HEK293 (cell line): ENCODE measurements around the gene KRTAP12-3.

ENCODE experiments used
- CTCF ChIA-PET: fragments of 350-600 bp; formaldehyde crosslinking; extraction: SDS; loops from one replicate; lab custom pipeline; 2021; ENCODE audit warnings: antibody characterized with exemption; lab: Yijun Ruan, JAX
- POLR2A ChIA-PET: fragments of 300-600 bp; formaldehyde crosslinking; extraction: SDS; loops from one replicate; lab custom pipeline; 2020; ENCODE audit warnings: antibody characterized with exemption, inconsistent platforms; lab: Yijun Ruan, JAX
- H3K27ac ChIP-seq: fragments of 200-500 bp; sonication (Bioruptor generic); 2 replicates; pipeline ENCODE4 v1.5.1; 2014; ENCODE audit warnings: low read depth, low read length, control low read depth, inconsistent platforms; ENCODE audit errors: extremely low read depth
- H3K36me3 ChIP-seq, 2 experiments: fragments of 200-500 bp in 1 of 2; sonication (Bioruptor generic) in 1 of 2; 1 replicate in 1 of 2; 2 replicates in 1 of 2; pipeline ENCODE4 v1.5.1; 2014 to 2017; ENCODE audit warnings: inconsistent platforms in 2 of 2, low read length in 2 of 2; ENCODE audit not compliant: control insufficient read depth in 2 of 2, insufficient read depth in 1 of 2
- H3K4me1 ChIP-seq: fragments of 200-500 bp; sonication (Bioruptor generic); 2 replicates; pipeline ENCODE4 v1.5.1; 2014; ENCODE audit warnings: mild to moderate bottlenecking, low read length, inconsistent platforms; ENCODE audit not compliant: control insufficient read depth, insufficient read depth
- H3K4me3 ChIP-seq: 2 replicates; pipeline ENCODE4 v1.5.1; 2011; ENCODE audit warnings: low read depth, mild to moderate bottlenecking, control low read depth, low read length, moderate library complexity
- H3K9me3 ChIP-seq: fragments of 200-500 bp; sonication (Bioruptor generic); 2 replicates; pipeline ENCODE4 v1.5.1; 2014; ENCODE audit warnings: low read depth, low read length, inconsistent platforms; ENCODE audit not compliant: control insufficient read depth, insufficient read depth
- BCL11B ChIP-seq: fragments of 450-650 bp; formaldehyde crosslinking; IDR thresholded peaks from 2 replicates; pipeline ENCODE4 v1.5.1; 2016; ENCODE audit warnings: low read depth, missing biosample characterization, missing genetic modification characterization
- PBX3 ChIP-seq: sonication (generic); formaldehyde crosslinking; IDR thresholded peaks from 2 replicates; pipeline ENCODE4 v1.8.1; 2022; ENCODE audit warnings: mild to moderate bottlenecking, moderate library complexity, missing genetic modification reagents
- PRDM4 ChIP-seq: fragments of 450-650 bp; formaldehyde crosslinking; IDR thresholded peaks from 2 replicates; pipeline ENCODE4 v1.5.1; 2017; ENCODE audit warnings: missing biosample characterization, missing genetic modification characterization
- SCRT1 ChIP-seq: fragments of 450-650 bp; formaldehyde crosslinking; IDR thresholded peaks from 2 replicates; pipeline ENCODE4 v1.5.1; 2016; ENCODE audit warnings: missing biosample characterization, missing genetic modification characterization, borderline replicate concordance
- SETDB1 ChIP-seq: IDR thresholded peaks from one replicate; pipeline ENCODE4 v1.6.1; 2017; ENCODE audit warnings: mild to moderate bottlenecking, low read length, moderate library complexity, mixed read lengths; ENCODE audit not compliant: insufficient read length
- TRIM28 ChIP-seq: IDR thresholded peaks from 2 replicates; pipeline ENCODE4 v1.6.1; 2011; ENCODE audit warnings: low read length, control low read depth, borderline replicate concordance
- ZFHX2 ChIP-seq: fragments of 450-650 bp; formaldehyde crosslinking; conservative IDR thresholded peaks from 2 replicates; pipeline ENCODE4 v1.5.1; 2016; ENCODE audit warnings: missing biosample characterization, missing genetic modification characterization
- ZFP69B ChIP-seq: fragments of 450-650 bp; formaldehyde crosslinking; IDR thresholded peaks from 2 replicates; pipeline ENCODE4 v1.5.1; 2016; ENCODE audit warnings: missing biosample characterization, missing genetic modification characterization
- ZNF112 ChIP-seq: fragments of 450-650 bp; formaldehyde crosslinking; IDR thresholded peaks from 2 replicates; pipeline ENCODE4 v1.5.0; 2017; ENCODE audit warnings: missing biosample characterization, missing genetic modification characterization
- ZNF121 ChIP-seq: fragments of 450-650 bp; formaldehyde crosslinking; IDR thresholded peaks from 2 replicates; pipeline ENCODE4 v1.5.1; 2016; ENCODE audit warnings: missing biosample characterization, missing genetic modification characterization
- ZNF157 ChIP-seq: fragments of 450-650 bp; formaldehyde crosslinking; IDR thresholded peaks from 2 replicates; pipeline ENCODE4 v1.5.1; 2016; ENCODE audit warnings: missing biosample characterization, missing genetic modification characterization
- ZNF214 ChIP-seq: fragments of 450-650 bp; formaldehyde crosslinking; IDR thresholded peaks from 2 replicates; pipeline ENCODE4 v1.5.1; 2017; ENCODE audit warnings: missing biosample characterization, mild to moderate bottlenecking, missing genetic modification characterization, borderline replicate concordance
- ZNF223 ChIP-seq: fragments of 450-650 bp; formaldehyde crosslinking; IDR thresholded peaks from 2 replicates; pipeline ENCODE4 v1.5.1; 2016; ENCODE audit warnings: missing biosample characterization, missing genetic modification characterization
- ZNF324 ChIP-seq: fragments of 450-650 bp; formaldehyde crosslinking; IDR thresholded peaks from 2 replicates; pipeline ENCODE4 v1.5.1; 2016; ENCODE audit warnings: missing biosample characterization, missing genetic modification characterization
- ZNF473 ChIP-seq: fragments of 450-650 bp; formaldehyde crosslinking; IDR thresholded peaks from 2 replicates; pipeline ENCODE4 v1.5.1; 2017; ENCODE audit warnings: missing biosample characterization, missing genetic modification characterization
- ZNF548 ChIP-seq: fragments of 450-650 bp; formaldehyde crosslinking; IDR thresholded peaks from 2 replicates; pipeline ENCODE4 v1.5.1; 2016; ENCODE audit warnings: missing biosample characterization, missing genetic modification characterization
- ZNF585B ChIP-seq: fragments of 450-650 bp; formaldehyde crosslinking; IDR thresholded peaks from 2 replicates; pipeline ENCODE4 v1.5.1; 2016; ENCODE audit warnings: missing biosample characterization, missing genetic modification characterization
- ZNF677 ChIP-seq: fragments of 450-650 bp; IDR thresholded peaks from 2 replicates; pipeline ENCODE4 v1.5.0; 2018; ENCODE audit warnings: missing biosample characterization, mild to moderate bottlenecking, missing genetic modification characterization, moderate library complexity

The KRTAP12-3 gene

GRCh38 chr21:44617071-44617501, 40.6 kb upstream of the KRTAP12-3 start:
- POLR2A ChIA-PET: no interaction called here
- H3K9me3 ChIP-seq: no peaks in the 10 kb centered on the region
- TF ChIP-seq ZFHX2 (tag by site-specific recombination): peak; percentile 39
- TF ChIP-seq PRDM4 (tag by site-specific recombination): no peak
- no peak for TF ChIP-seq ZNF324 (tag by site-specific recombination)
- TF ChIP-seq ZFP69B (tag by site-specific recombination): no peak
- no peaks in the 10 kb centered on the region for H3K4me1 ChIP-seq
- no peaks in the 10 kb centered on the region for H3K36me3 ChIP-seq
- CTCF ChIA-PET: interaction anchor here (0.6 kb wide), 1 partner anchor 314 kb away, joined by 5 read pairs; no protein-coding TSS in a partner anchor
- no peak overlapping the region for H3K27ac ChIP-seq
- no peak overlapping the region for H3K4me3 ChIP-seq

- CTCF ChIA-PET: interaction anchor here (0.6 kb wide), 1 partner anchor 683 kb away, joined by 3 read pairs; no protein-coding TSS in a partner anchor
Measured at GRCh38 chr21:44618504-44618903, 39.2 kb upstream of the KRTAP12-3 start.

GRCh38 chr21:44618909-44619308, 38.8 kb upstream of the KRTAP12-3 start:
- Histone ChIP-seq H3K4me1 (no peaks in the 10 kb centered on the region), H3K4me3 (no peak overlapping the region), H3K36me3 (no peaks in the 10 kb centered on the region), H3K27ac (no peak overlapping the region), H3K9me3 (no peaks in the 10 kb centered on the region)
- POLR2A ChIA-PET: no interaction called here
- CTCF ChIA-PET: interaction anchor here (0.6 kb wide), 1 partner anchor 682 kb away, joined by 3 read pairs; no protein-coding TSS in a partner anchor
- no peak for TF ChIP-seq SCRT1

More at GRCh38 chr21:44618504-44618903, 39.2 kb upstream of the KRTAP12-3 start:
- Histone ChIP-seq H3K4me1 (no peaks in the 10 kb centered on the region), H3K36me3 (no peaks in the 10 kb centered on the region), H3K4me3 (no peak overlapping the region), H3K27ac (no peak overlapping the region), H3K9me3 (no peaks in the 10 kb centered on the region)
- TF ChIP-seq BCL11B (tag by site-specific recombination) (no peak), ZNF112 (tag by site-specific recombination) (no peak), ZNF585B (tag by site-specific recombination) (no peak), ZNF214 (tag by site-specific recombination) (no peak), ZNF677 (tag by site-specific recombination) (no peak), ZNF223 (tag by site-specific recombination) (no peak), ZNF473 (tag by site-specific recombination) (no peak), ZNF121 (no peak), PBX3 (CRISPR knock-in tag) (no peak)
- POLR2A ChIA-PET: no interaction called here

GRCh38 chr21:44619886-44620285, 37.8 kb upstream of the KRTAP12-3 start:
- POLR2A ChIA-PET: no interaction called here
- Histone ChIP-seq H3K4me1 (no peaks in the 10 kb centered on the region), H3K27ac (no peak overlapping the region)
- no peak for TF ChIP-seq ZNF548
- no peak for TF ChIP-seq ZNF157 (tag by site-specific recombination)
- TF ChIP-seq SETDB1: peak; percentile 64
- peak; percentile 74; the same call in 1 of the 2 replicates for TF ChIP-seq TRIM28
- TF ChIP-seq, all 188 proteins: peak for 2
- CTCF ChIA-PET: no interaction called here
- no peak overlapping the region for H3K4me3 ChIP-seq
- no peaks in the 10 kb centered on the region for H3K36me3 ChIP-seq
- no peaks in the 10 kb centered on the region for H3K9me3 ChIP-seq
